Measurements from ENCODE around the gene EYS. TPM values are rescaled to one million over a fixed set of nuclear protein-coding genes. Genes with fewer than 3 reads are reported as not detected.
"Not testable (repeated sequence)": the region's sequence is repeated elsewhere in the genome, so short reads cannot be mapped to it uniquely, and the experiment has no call there.

The EYS gene
- total RNA-seq, 4 donors from 2014 or later: 0.12 to 1.4 (median 0.22) TPM

DNA sequence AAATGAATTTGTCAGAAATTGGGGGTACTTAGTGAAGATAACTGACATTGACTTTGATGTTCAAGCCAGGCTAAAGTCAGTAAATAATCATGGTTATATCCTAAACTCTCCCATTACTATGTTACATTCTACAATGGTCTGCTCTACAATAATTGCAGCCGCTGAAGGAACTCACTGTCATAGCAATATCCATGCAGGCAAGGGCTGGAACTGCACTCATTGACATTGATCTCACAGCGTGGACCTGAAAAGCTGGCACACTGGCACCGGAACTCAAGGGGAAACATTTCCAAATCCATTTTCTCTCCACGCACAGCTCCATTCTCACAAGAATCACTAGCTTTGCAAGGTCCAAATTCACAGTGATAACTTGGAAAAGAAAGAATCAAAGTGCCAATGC, 702.7 kb downstream of the EYS start:
- DNase-seq (ENCODE audit: low spot score) (no peak), ATAC-seq (ENCODE audit: low FRiP score) (no peak)
- TF ChIP-seq, protein P1, sequence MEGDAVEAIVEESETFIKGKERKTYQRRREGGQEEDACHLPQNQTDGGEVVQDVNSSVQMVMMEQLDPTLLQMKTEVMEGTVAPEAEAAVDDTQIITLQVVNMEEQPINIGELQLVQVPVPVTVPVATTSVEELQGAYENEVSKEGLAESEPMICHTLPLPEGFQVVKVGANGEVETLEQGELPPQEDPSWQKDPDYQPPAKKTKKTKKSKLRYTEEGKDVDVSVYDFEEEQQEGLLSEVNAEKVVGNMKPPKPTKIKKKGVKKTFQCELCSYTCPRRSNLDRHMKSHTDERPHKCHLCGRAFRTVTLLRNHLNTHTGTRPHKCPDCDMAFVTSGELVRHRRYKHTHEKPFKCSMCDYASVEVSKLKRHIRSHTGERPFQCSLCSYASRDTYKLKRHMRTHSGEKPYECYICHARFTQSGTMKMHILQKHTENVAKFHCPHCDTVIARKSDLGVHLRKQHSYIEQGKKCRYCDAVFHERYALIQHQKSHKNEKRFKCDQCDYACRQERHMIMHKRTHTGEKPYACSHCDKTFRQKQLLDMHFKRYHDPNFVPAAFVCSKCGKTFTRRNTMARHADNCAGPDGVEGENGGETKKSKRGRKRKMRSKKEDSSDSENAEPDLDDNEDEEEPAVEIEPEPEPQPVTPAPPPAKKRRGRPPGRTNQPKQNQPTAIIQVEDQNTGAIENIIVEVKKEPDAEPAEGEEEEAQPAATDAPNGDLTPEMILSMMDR (IDR thresholded peaks at IDR 0.05): no peak

DNA sequence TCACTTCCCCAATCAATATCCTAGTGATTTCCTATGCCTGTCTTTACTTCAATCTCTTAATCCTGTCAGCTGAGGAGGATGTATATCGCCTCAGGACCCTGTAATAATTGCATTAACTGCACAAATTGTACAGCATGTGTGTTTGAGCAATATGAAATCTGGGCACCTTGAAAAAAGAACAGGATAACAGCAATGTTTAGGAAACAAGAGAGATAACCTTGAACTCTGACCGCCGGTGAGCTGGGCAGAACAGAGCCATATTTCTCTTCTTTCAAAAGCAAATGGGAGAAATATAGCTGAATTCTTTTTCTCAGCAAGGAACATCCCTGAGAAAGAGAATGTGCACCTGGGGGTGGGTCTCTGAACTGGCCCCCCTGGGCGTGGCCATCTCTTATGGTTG, 704.1 kb downstream of the EYS start:
- DNase-seq (ENCODE audit: low spot score); ATAC-seq (ENCODE audit: low FRiP score): not testable (repeated sequence)

DNA sequence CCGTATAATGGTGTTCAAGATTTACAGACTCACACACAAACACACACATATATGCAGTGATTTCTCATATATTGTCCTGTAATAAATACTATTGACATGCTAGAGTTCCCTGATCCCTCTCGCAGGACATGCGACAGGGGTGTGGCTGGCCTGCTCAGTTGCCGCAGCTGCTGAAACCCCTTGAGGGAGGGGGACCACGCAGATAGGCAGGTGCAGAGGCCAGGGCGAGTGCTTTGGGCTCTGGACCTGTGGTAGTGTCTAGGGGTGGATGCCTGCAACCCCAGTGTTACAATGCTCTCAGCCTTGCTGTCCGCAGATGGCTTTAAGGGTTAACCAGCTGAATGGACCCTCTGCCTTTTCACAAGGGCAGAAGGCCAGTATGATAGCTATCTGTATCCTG, 706.2 kb downstream of the EYS start:
- TF ChIP-seq, protein P1 (IDR thresholded peaks at IDR 0.05): no peak
- no peak for ATAC-seq (ENCODE audit: low FRiP score)
- DNase-seq (ENCODE audit: low spot score): no peak

DNA sequence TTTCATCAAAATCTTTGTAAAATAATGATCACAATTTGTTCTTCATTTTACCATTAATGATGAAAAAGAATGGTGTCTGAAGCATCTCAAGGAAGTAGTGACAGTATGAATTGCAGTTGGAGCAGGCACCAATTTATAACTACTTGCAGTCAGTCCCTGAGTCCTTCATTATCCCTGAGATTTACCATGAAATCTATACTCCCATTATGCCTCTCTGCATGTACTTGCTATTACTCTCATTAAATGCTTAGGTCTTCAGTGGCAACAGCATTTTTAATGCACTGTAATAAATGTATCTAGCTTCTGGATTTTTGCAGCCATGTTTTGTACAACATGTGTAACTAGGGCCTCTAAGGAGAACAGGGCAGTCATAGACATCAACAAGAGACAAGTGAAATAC, 708.8 kb downstream of the EYS start:
- ATAC-seq (ENCODE audit: low FRiP score): no peak

DNA sequence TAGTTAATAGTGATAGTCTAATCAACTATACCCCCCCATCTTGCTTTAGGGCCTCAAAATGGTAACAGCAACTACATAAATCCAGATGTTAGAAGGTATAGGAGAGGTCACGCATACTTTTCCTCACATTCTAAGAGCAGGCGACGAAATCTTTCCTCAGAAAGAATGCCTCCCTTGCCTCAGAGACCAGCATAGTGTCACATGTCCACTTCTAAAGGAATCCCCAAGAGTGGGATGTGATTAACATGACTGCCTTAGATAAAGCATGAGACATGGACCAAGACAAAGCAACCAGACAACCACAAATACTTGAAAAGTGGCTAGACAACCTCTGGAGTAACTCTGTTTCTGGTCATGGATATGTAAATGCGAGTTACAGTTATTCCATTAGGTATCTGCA, 710.7 kb downstream of the EYS start:
- TF ChIP-seq, protein P1 (IDR thresholded peaks at IDR 0.05): no peak
- ATAC-seq (ENCODE audit: low FRiP score): no peak
- DNase-seq (ENCODE audit: low spot score): no peak

More for the DNA sequence above, 708.8 kb downstream of the EYS start:
- no peak for DNase-seq (ENCODE audit: low spot score)
- TF ChIP-seq, protein P1 (IDR thresholded peaks at IDR 0.05): no peak

DNA sequence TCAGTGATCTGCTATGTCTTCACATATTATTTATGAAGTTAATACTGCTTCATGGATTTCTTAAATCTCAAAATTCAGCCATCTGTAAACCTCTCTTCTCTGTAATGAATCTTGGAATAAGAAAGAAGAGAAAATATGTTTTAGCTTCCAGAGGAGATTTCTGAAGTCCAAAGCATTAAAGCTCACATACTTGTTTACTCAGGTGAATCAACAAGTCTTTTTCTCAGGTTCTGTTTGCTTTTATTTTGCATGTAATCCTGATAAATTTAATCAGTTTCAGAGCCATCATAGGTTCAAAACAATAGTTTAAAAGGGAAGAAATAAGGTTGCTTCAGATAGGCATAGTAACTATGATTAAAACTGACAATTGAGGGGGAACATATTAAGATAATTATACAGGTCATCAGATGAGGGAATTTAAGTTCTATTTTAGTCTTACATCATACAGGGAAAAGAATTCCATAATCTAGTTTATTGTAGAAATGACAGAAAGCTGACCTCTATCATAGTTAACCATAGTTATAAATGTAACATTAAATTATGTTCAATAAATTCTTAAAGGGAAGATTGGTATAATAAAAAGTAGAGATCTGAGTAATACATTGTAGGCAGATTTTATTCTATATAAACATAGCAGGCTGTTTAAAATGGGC, 716.2 kb downstream of the EYS start:
- DNase-seq (ENCODE audit: low spot score) (no peak), ATAC-seq (ENCODE audit: low FRiP score) (no peak)
- TF ChIP-seq, protein P1 (IDR thresholded peaks at IDR 0.05): no peak

GRCh38 chr6:64988148-64988547, 718.9 kb downstream of the EYS start:
- ATAC-seq (ENCODE audit: low FRiP score) (no peak), DNase-seq (ENCODE audit: low spot score) (no peak)
- TF ChIP-seq, protein P1 (IDR thresholded peaks at IDR 0.05): no peak

Measured in omental fat pad (tissue), 4 donors.